ENCODE measurements around the gene ARAF.
"Not testable (repeated sequence)": the region's sequence is repeated elsewhere in the genome, so short reads cannot be mapped to it uniquely, and the experiment has no call there.

ARAF gene

GRCh38 chrX:47596256-47596655 lies 35.3 kb downstream of the ARAF start:
- TF ChIP-seq, protein P1, sequence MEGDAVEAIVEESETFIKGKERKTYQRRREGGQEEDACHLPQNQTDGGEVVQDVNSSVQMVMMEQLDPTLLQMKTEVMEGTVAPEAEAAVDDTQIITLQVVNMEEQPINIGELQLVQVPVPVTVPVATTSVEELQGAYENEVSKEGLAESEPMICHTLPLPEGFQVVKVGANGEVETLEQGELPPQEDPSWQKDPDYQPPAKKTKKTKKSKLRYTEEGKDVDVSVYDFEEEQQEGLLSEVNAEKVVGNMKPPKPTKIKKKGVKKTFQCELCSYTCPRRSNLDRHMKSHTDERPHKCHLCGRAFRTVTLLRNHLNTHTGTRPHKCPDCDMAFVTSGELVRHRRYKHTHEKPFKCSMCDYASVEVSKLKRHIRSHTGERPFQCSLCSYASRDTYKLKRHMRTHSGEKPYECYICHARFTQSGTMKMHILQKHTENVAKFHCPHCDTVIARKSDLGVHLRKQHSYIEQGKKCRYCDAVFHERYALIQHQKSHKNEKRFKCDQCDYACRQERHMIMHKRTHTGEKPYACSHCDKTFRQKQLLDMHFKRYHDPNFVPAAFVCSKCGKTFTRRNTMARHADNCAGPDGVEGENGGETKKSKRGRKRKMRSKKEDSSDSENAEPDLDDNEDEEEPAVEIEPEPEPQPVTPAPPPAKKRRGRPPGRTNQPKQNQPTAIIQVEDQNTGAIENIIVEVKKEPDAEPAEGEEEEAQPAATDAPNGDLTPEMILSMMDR (IDR thresholded peaks at IDR 0.05; ENCODE audit: low read depth, low read length, poor library complexity, severe bottlenecking): no peak
- TF ChIP-seq EZH2phosphoT487 (IDR thresholded peaks at IDR 0.05; ENCODE audit: borderline replicate concordance, low read length): no peak
- Histone ChIP-seq H3K9me3 (ENCODE audit: control insufficient read depth, insufficient read depth, low read length) (no peaks in the 10 kb centered on the region), H3K4me2 (ENCODE audit: low read length) (no peak overlapping the region), H3K36me3 (ENCODE audit: control insufficient read depth, low read length) (no peaks in the 10 kb centered on the region), H3F3A (ENCODE audit: control insufficient read depth, insufficient read depth) (no peaks in the 10 kb centered on the region), H3K9me2 (replicated peaks; ENCODE audit: control insufficient read depth, low read length) (no peaks in the 10 kb centered on the region), H3K27ac (ENCODE audit: low read depth, low read length) (no peak overlapping the region), H3K4me3 (ENCODE audit: low read length) (no peak overlapping the region), H3K4me1 (ENCODE audit: control insufficient read depth, low read length) (no peaks in the 10 kb centered on the region), H4K20me1 (ENCODE audit: control insufficient read depth, insufficient read depth, low read depth, low read length) (no peaks in the 10 kb centered on the region), H3K27me3 (ENCODE audit: control insufficient read depth, low read length) (no peaks in the 10 kb centered on the region), H3K79me2 (ENCODE audit: control insufficient read depth, low read length) (no peaks in the 10 kb centered on the region)

DNA sequence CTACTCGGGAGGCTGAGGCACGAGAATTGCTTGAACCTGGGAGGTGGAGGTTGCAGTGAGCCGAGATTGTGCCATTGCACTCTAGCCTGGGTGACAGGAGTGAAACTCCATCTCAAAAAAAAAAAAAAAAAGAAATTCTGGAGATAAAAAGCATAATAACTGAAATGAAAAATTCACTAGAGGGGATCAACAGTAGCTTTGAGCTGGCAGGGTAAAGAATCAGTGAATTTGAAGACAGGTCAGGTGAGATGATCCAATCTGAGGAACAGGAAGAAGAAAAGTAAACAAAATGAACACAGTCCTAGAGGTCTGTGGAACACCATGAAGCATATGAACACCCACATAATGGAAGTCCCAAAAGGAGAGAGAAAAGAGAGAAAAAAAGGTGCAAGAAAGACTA lies 36.2 kb downstream of the ARAF start:
- Histone ChIP-seq H3K9me2 (replicated peaks; ENCODE audit: control insufficient read depth, low read length) (no peaks in the 10 kb centered on the region), H3K4me1 (ENCODE audit: control insufficient read depth, low read length) (no peaks in the 10 kb centered on the region), H3K27me3 (ENCODE audit: control insufficient read depth, low read length) (no peaks in the 10 kb centered on the region), H3K27ac (ENCODE audit: low read depth, low read length) (no peak overlapping the region), H3K36me3 (ENCODE audit: control insufficient read depth, low read length) (no peaks in the 10 kb centered on the region), H3K4me3 (ENCODE audit: low read length) (no peak overlapping the region), H3K4me2 (ENCODE audit: low read length) (no peak overlapping the region), H4K20me1 (ENCODE audit: control insufficient read depth, insufficient read depth, low read depth, low read length) (no peaks in the 10 kb centered on the region), H3K9me3 (ENCODE audit: control insufficient read depth, insufficient read depth, low read length) (no peaks in the 10 kb centered on the region), H3F3A (ENCODE audit: control insufficient read depth, insufficient read depth) (no peaks in the 10 kb centered on the region), H3K79me2 (ENCODE audit: control insufficient read depth, low read length) (no peaks in the 10 kb centered on the region)
- TF ChIP-seq EZH2phosphoT487 (IDR thresholded peaks at IDR 0.05; ENCODE audit: borderline replicate concordance, low read length): no peak
- TF ChIP-seq, protein P1 (IDR thresholded peaks at IDR 0.05; ENCODE audit: low read depth, low read length, poor library complexity, severe bottlenecking): no peak

DNA sequence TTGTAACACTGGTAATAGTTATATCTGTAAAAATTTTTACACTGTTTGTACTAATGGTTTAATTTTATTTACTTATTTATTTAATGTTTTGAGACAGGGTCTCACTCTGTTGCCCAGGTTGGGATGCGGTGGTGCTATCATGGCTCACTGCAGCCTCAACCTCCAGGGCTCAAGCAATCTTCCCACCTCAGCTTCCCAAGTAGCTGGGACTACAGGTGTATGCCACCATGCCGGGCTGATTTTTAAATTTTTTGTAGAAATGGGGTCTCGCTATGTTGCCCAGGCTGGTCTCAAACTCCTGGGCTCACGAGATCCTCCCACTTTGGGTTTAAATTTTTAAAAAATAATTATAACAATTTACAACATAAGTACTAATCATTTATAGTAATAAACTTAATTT lies 42.1 kb downstream of the ARAF start:
- H3K79me2 ChIP-seq (ENCODE audit: control insufficient read depth, low read length); H4K20me1 ChIP-seq (ENCODE audit: control insufficient read depth, insufficient read depth, low read depth, low read length); H3K4me1 ChIP-seq (ENCODE audit: control insufficient read depth, low read length); H3K4me2 ChIP-seq (ENCODE audit: low read length); H3K27me3 ChIP-seq (ENCODE audit: control insufficient read depth, low read length); H3K4me3 ChIP-seq (ENCODE audit: low read length); H3F3A ChIP-seq (ENCODE audit: control insufficient read depth, insufficient read depth); H3K9me2 ChIP-seq (replicated peaks; ENCODE audit: control insufficient read depth, low read length); H3K27ac ChIP-seq (ENCODE audit: low read depth, low read length); H3K9me3 ChIP-seq (ENCODE audit: control insufficient read depth, insufficient read depth, low read length); H3K36me3 ChIP-seq (ENCODE audit: control insufficient read depth, low read length): not testable (repeated sequence)

GRCh38 chrX:47605024-47605423 lies 44.0 kb downstream of the ARAF start:
- H3K27ac ChIP-seq (ENCODE audit: low read depth, low read length): no peak overlapping the region
- no peaks in the 10 kb centered on the region for H3K27me3 ChIP-seq (ENCODE audit: control insufficient read depth, low read length)
- no peaks in the 10 kb centered on the region for H3F3A ChIP-seq (ENCODE audit: control insufficient read depth, insufficient read depth)
- H3K4me3 ChIP-seq (ENCODE audit: low read length): no peak overlapping the region
- H3K4me1 ChIP-seq (ENCODE audit: control insufficient read depth, low read length): no peaks in the 10 kb centered on the region
- no peaks in the 10 kb centered on the region for H3K79me2 ChIP-seq (ENCODE audit: control insufficient read depth, low read length)
- no peaks in the 10 kb centered on the region for H3K36me3 ChIP-seq (ENCODE audit: control insufficient read depth, low read length)
- H3K9me2 ChIP-seq (replicated peaks; ENCODE audit: control insufficient read depth, low read length): no peaks in the 10 kb centered on the region
- TF ChIP-seq EZH2phosphoT487 (IDR thresholded peaks at IDR 0.05; ENCODE audit: borderline replicate concordance, low read length): no peak
- TF ChIP-seq, protein P1 (IDR thresholded peaks at IDR 0.05; ENCODE audit: low read depth, low read length, poor library complexity, severe bottlenecking): no peak
- H3K4me2 ChIP-seq (ENCODE audit: low read length): no peak overlapping the region
- no peaks in the 10 kb centered on the region for H3K9me3 ChIP-seq (ENCODE audit: control insufficient read depth, insufficient read depth, low read length)
- no peaks in the 10 kb centered on the region for H4K20me1 ChIP-seq (ENCODE audit: control insufficient read depth, insufficient read depth, low read depth, low read length)

Measured in DOHH2 (cell line).